ENCODE data around the gene CALN1. TPM values are rescaled to one million over a fixed set of nuclear protein-coding genes. Genes with fewer than 3 reads are reported as not detected.

The CALN1 gene
- total and polyA plus RNA-seq, 4 donors, result 0.02 to 0.91 (median 0.03) TPM

- TF ChIP-seq CTCF (IDR thresholded peaks at IDR 0.05; ENCODE audit: control extremely low read depth, extremely low read depth), result no peak
- 68 to 82% methylated on average over 5 of the region's 5 CpGs for WGBS, 2 donors
- ATAC-seq (ENCODE audit: insufficient read depth, low FRiP score), result no peak
Observed at GRCh38 chr7:72123913-72124312, 288.2 kb downstream of the CALN1 start.

DNA sequence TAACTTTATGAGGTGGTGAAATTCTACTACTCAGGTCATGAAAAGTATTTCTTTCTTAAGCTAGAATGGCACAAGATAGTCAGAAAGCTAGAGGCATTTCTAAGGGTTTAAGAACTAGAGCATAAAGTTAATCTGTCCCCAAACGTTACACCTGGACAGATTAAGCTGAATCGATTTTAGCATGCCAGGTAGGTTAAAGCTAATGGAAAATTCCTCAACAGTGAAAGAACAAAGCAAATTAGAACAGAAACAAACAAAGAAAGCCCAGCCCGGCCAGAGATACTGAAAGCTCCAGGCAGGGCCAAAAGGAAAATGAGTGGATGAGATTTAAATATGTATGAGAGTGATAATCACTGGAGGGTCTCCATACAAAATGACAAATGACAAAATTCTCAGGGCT is 293.8 kb downstream of the CALN1 start:
- Histone ChIP-seq H3K27ac (ENCODE audit: low read depth in 1 of 2, low read length in 1 of 2) (no peak overlapping the region), H3K36me3 (ENCODE audit: control insufficient read depth in 4 of 4, insufficient read depth in 4 of 4, low read length in 4 of 4) (no peaks in the 10 kb centered on the region), H3K4me3 (no peak overlapping the region), H3K4me1 (ENCODE audit: control insufficient read depth in 5 of 5, insufficient read depth in 5 of 5, low read length in 5 of 5) (no peaks in the 10 kb centered on the region), H3K9ac (ENCODE audit: insufficient read depth in 1 of 2, low read length in 2 of 2) (no peak overlapping the region), H3K9me3 (ENCODE audit: control insufficient read depth in 4 of 4, insufficient read depth in 3 of 4, low read length in 3 of 4) (no peaks in the 10 kb centered on the region), H3K27me3 (ENCODE audit: control insufficient read depth in 3 of 3, insufficient read depth in 3 of 3, low read length in 2 of 3) (no peaks in the 10 kb centered on the region)
- DNase-seq, result no peak
- no peak for ATAC-seq (ENCODE audit: insufficient read depth, low FRiP score)
- no peak for TF ChIP-seq CTCF (IDR thresholded peaks at IDR 0.05; ENCODE audit: control extremely low read depth, extremely low read depth)
- 77 to 83% methylated on average over 3 of the region's 3 CpGs for WGBS, 2 donors

More at GRCh38 chr7:72123913-72124312, 288.2 kb downstream of the CALN1 start:
- Histone ChIP-seq H3K27ac (ENCODE audit: low read depth in 1 of 2, low read length in 1 of 2) (no peak overlapping the region), H3K9me3 (ENCODE audit: control insufficient read depth in 4 of 4, insufficient read depth in 3 of 4, low read length in 3 of 4) (no peaks in the 10 kb centered on the region), H3K9ac (ENCODE audit: insufficient read depth in 1 of 2, low read length in 2 of 2) (no peak overlapping the region), H3K36me3 (ENCODE audit: control insufficient read depth in 4 of 4, insufficient read depth in 4 of 4, low read length in 4 of 4) (no peaks in the 10 kb centered on the region), H3K27me3 (ENCODE audit: control insufficient read depth in 3 of 3, insufficient read depth in 3 of 3, low read length in 2 of 3) (no peaks in the 10 kb centered on the region), H3K4me1 (ENCODE audit: control insufficient read depth in 5 of 5, insufficient read depth in 5 of 5, low read length in 5 of 5) (no peaks in the 10 kb centered on the region), H3K4me3 (no peak overlapping the region)
- DNase-seq, result no peak

DNA sequence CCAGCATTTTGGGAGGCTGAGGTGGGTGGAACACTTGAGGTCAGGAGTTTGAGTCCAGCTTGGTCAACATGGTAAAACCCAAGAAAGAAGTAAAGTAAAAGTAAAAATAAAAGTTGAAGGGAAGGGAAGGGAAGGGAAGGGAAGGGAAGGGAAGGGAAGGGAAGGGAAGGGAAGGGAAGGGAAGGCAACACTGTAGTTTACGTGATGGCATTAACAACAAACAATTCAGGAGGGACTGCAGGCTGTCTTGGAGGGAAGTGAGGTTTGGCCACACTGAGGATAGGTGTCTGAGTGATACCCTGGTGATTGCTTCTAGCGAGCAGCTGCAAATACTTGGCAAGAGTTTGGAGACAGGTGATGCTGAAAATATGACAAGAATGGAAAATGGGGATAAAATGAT is 298.0 kb downstream of the CALN1 start:
- no peak for DNase-seq
- Histone ChIP-seq H3K9me3 (ENCODE audit: control insufficient read depth in 4 of 4, insufficient read depth in 3 of 4, low read length in 3 of 4) (no peaks in the 10 kb centered on the region), H3K27me3 (ENCODE audit: control insufficient read depth in 3 of 3, insufficient read depth in 3 of 3, low read length in 2 of 3) (no peaks in the 10 kb centered on the region), H3K4me3 (no peak overlapping the region), H3K4me1 (ENCODE audit: control insufficient read depth in 5 of 5, insufficient read depth in 5 of 5, low read length in 5 of 5) (no peaks in the 10 kb centered on the region), H3K27ac (ENCODE audit: low read depth in 1 of 2, low read length in 1 of 2) (no peak overlapping the region), H3K9ac (ENCODE audit: insufficient read depth in 1 of 2, low read length in 2 of 2) (no peak overlapping the region), H3K36me3 (ENCODE audit: control insufficient read depth in 4 of 4, insufficient read depth in 4 of 4, low read length in 4 of 4) (no peaks in the 10 kb centered on the region)
- TF ChIP-seq CTCF (IDR thresholded peaks at IDR 0.05; ENCODE audit: control extremely low read depth, extremely low read depth), result no peak
- no peak for ATAC-seq (ENCODE audit: insufficient read depth, low FRiP score)
- 77 to 88% methylated on average over 2 of the region's 2 CpGs for WGBS, 2 donors

DNA sequence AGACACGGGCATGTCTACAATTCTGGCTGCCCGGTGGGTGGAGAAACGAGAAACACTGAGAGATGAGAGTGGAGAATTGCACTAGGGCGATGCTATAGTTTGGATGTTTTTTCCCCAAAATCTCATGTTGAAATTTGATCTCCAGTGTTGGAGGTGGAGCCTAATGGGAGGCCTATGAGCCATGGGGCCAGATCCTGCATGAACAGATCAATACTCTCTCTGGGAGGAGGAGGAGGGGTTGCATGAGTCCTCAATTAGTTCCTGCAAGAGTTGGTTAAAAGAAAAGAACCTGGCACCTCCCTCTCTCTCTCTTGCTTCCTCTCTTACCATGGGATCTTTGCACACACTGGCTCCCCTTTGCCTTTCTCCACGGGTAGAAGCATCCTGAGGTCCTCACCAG is 299.1 kb downstream of the CALN1 start:
- H3K4me1 ChIP-seq (ENCODE audit: control insufficient read depth in 5 of 5, insufficient read depth in 5 of 5, low read length in 5 of 5), result no peaks in the 10 kb centered on the region
- ATAC-seq (ENCODE audit: insufficient read depth, low FRiP score) (no peak), DNase-seq (no peak)
- H3K36me3 ChIP-seq (ENCODE audit: control insufficient read depth in 4 of 4, insufficient read depth in 4 of 4, low read length in 4 of 4), result no peaks in the 10 kb centered on the region
- H3K27me3 ChIP-seq (ENCODE audit: control insufficient read depth in 3 of 3, insufficient read depth in 3 of 3, low read length in 2 of 3), result no peaks in the 10 kb centered on the region
- peaks cover 0 to 5% (median under 1%) of the 10 kb centered on the region in 4 donors for H3K9me3 ChIP-seq (ENCODE audit: control insufficient read depth in 4 of 4, insufficient read depth in 3 of 4, low read length in 3 of 4)
- no peak overlapping the region for H3K9ac ChIP-seq (ENCODE audit: insufficient read depth in 1 of 2, low read length in 2 of 2)
- TF ChIP-seq CTCF (IDR thresholded peaks at IDR 0.05; ENCODE audit: control extremely low read depth, extremely low read depth), result no peak
- no peak overlapping the region for H3K27ac ChIP-seq (ENCODE audit: low read depth in 1 of 2, low read length in 1 of 2)
- WGBS, 2 donors, result 64 to 79% methylated on average over 5 of the region's 5 CpGs
- no peak overlapping the region for H3K4me3 ChIP-seq
